CD4-positive, alpha-beta T cell treated with Interleukin-4 for 4 hours (primary cell): Measurements from ENCODE around the gene FSIP1.

Source experiments
- DNase-seq: peaks from one replicate; pipeline ENCODE4 v3.0.0-alpha.2; 2020

Gene FSIP1

GRCh38 chr15:39756806-39757522, 25.7 kb downstream of the FSIP1 start:
- DNase-seq: peak; percentile 50

GRCh38 chr15:39752991-39753390, 29.6 kb downstream of the FSIP1 start:
- DNase-seq: no peak

GRCh38 chr15:39752246-39752645, 30.4 kb downstream of the FSIP1 start:
- DNase-seq: no peak

GRCh38 chr15:39748276-39748675, 34.4 kb downstream of the FSIP1 start:
- DNase-seq: no peak

- DNase-seq: no peak
Measured at GRCh38 chr15:39747326-39747725, 35.3 kb downstream of the FSIP1 start.

GRCh38 chr15:39746714-39747276, 35.8 kb downstream of the FSIP1 start:
- DNase-seq: no peak

GRCh38 chr15:39746176-39746575, 36.5 kb downstream of the FSIP1 start:
- DNase-seq: no peak

GRCh38 chr15:39745415-39745814, 37.2 kb downstream of the FSIP1 start:
- DNase-seq: no peak

GRCh38 chr15:39744334-39745103, 38.1 kb downstream of the FSIP1 start:
- DNase-seq: no peak

- no peak for DNase-seq
Measured at GRCh38 chr15:39743611-39744010, 39.0 kb downstream of the FSIP1 start.

- no peak for DNase-seq
Measured at GRCh38 chr15:39741258-39741657, 41.4 kb downstream of the FSIP1 start.

- no peak for DNase-seq
Measured at GRCh38 chr15:39738998-39739397, 43.6 kb downstream of the FSIP1 start.

- no peak for DNase-seq
Measured at GRCh38 chr15:39737196-39737550, 45.5 kb downstream of the FSIP1 start.

GRCh38 chr15:39736412-39737195, 46.0 kb downstream of the FSIP1 start:
- no peak for DNase-seq

- DNase-seq: no peak
Measured at GRCh38 chr15:39735120-39735717, 47.4 kb downstream of the FSIP1 start.

GRCh38 chr15:39731266-39731665, 51.4 kb downstream of the FSIP1 start:
- no peak for DNase-seq

GRCh38 chr15:39730552-39730951, 52.1 kb downstream of the FSIP1 start:
- DNase-seq: no peak

GRCh38 chr15:39729500-39729899, 53.1 kb downstream of the FSIP1 start:
- no peak for DNase-seq

- DNase-seq: no peak
Measured at GRCh38 chr15:39728845-39729244, 53.8 kb downstream of the FSIP1 start.

GRCh38 chr15:39721893-39722292, 60.7 kb downstream of the FSIP1 start:
- DNase-seq: no peak

GRCh38 chr15:39720621-39721611, 61.7 kb downstream of the FSIP1 start:
- no peak for DNase-seq

GRCh38 chr15:39720081-39720480, 62.6 kb downstream of the FSIP1 start:
- DNase-seq: no peak
